ENCODE data around the gene USP17L30. TPM values are rescaled to one million over a fixed set of nuclear protein-coding genes. Genes with fewer than 3 reads are reported as not detected.
A peak's percentile ranks its signal among the peaks of the same experiment; 100 is the strongest.
"Not testable (repeated sequence)": the region's sequence is repeated elsewhere in the genome, so short reads cannot be mapped to it uniquely, and the experiment has no call there.

USP17L30 gene
- total RNA-seq, 4 donors from 2014 or later, result not detected

GRCh38 chr4:9381012-9381534, 18.1 kb downstream of the USP17L30 start:
- H3K9me3 ChIP-seq; H3K36me3 ChIP-seq; intact Hi-C loops (cut with DNase I; ENCODE audit: low total_unique reads); H3K27ac ChIP-seq; H3K27me3 ChIP-seq; H3K4me1 ChIP-seq: not testable (repeated sequence)
- peak in 3 of 4 experiments; percentile 28 to 40 (median 36) for TF ChIP-seq CTCF (IDR thresholded peaks at IDR 0.05)
- H3K4me3 ChIP-seq, result peak overlapping the region in 1 of 2 donors; percentile 23
- peak; percentile 38 to 53 for DNase-seq

- H3K27ac ChIP-seq, result no peak overlapping the region
- TF ChIP-seq POLR2A (IDR thresholded peaks at IDR 0.05), result no peak
- TF ChIP-seq CTCF (IDR thresholded peaks at IDR 0.05), result no peak
Observed at GRCh38 chr4:9384126-9384525, 21.2 kb downstream of the USP17L30 start.

DNA sequence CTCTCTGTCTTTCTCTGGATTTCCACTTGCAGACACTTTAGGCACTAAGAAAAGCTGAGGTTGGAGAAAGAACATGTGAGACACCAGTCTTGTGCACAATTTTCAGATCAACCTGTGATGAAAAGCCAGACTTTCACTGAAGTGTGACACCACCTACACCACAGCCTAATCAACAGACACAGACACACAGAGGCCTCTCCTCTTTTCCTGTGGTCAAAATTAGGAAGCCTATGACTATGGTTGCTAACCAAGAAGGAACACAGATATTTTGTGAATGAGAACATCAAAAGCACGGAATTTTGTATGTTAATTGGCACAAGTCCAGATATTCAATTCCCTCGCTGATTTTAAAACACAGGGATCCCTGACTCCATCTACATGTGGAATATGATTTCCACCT, 26.1 kb downstream of the USP17L30 start:
- H3K4me3 ChIP-seq; DNase-seq; H3K27me3 ChIP-seq; H3K27ac ChIP-seq; H3K36me3 ChIP-seq; H3K4me1 ChIP-seq; intact Hi-C loops (cut with DNase I; ENCODE audit: low total_unique reads); H3K9me3 ChIP-seq: not testable (repeated sequence)

More at GRCh38 chr4:9384126-9384525, 21.2 kb downstream of the USP17L30 start:
- H3K9me3 ChIP-seq, result no peaks in the 10 kb centered on the region
- intact Hi-C loops (cut with DNase I; ENCODE audit: low total_unique reads), result no loop called here
- H3K36me3 ChIP-seq, result no peaks in the 10 kb centered on the region
- H3K4me1 ChIP-seq, result no peaks in the 10 kb centered on the region
- DNase-seq, result no peak
- no peak overlapping the region for H3K4me3 ChIP-seq
- no peaks in the 10 kb centered on the region for H3K27me3 ChIP-seq

DNA sequence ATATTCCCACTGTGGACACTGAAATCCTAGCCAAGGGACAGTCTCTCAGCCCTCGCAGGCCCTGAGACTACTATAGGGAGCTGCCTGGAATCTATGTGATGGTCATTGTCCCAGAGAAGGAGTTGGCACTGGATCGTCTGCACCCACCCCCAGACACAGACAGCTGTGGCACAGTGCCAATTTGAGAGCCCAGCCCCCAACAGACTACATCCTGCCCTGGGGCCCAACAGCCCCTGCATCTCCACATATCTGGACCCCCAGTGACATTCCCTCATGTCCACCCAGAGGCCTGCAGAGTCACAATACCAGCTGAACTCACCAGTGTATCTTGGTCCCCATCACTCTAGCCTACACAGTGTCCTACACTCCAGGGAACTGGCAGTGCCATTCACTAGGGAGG, 42.8 kb downstream of the USP17L30 start:
- H3K27ac ChIP-seq; H3K9me3 ChIP-seq; intact Hi-C loops (cut with DNase I; ENCODE audit: low total_unique reads); H3K36me3 ChIP-seq; DNase-seq; H3K27me3 ChIP-seq; H3K4me3 ChIP-seq; H3K4me1 ChIP-seq: not testable (repeated sequence)

GRCh38 chr4:9406491-9406890, 43.6 kb downstream of the USP17L30 start:
- H3K36me3 ChIP-seq; H3K27me3 ChIP-seq; H3K9me3 ChIP-seq; H3K27ac ChIP-seq; intact Hi-C loops (cut with DNase I; ENCODE audit: low total_unique reads); H3K4me3 ChIP-seq; DNase-seq; H3K4me1 ChIP-seq: not testable (repeated sequence)

GRCh38 chr4:9409793-9410192, 46.9 kb downstream of the USP17L30 start:
- intact Hi-C loops (cut with DNase I; ENCODE audit: low total_unique reads), result no loop called here
- H3K27ac ChIP-seq, result no peak overlapping the region
- no peak for DNase-seq
- TF ChIP-seq POLR2A (IDR thresholded peaks at IDR 0.05) (no peak), CTCF (IDR thresholded peaks at IDR 0.05) (no peak)
- H3K9me3 ChIP-seq, result no peaks in the 10 kb centered on the region
- H3K27me3 ChIP-seq, result no peaks in the 10 kb centered on the region
- no peaks in the 10 kb centered on the region for H3K4me1 ChIP-seq
- no peaks in the 10 kb centered on the region for H3K36me3 ChIP-seq
- no peak overlapping the region for H3K4me3 ChIP-seq

Small RNA genes within 50 kb of the gene (small RNA-seq; reads per million reads assigned to genes)
- gene RNA5SP153, result not detected

Other genes with a start within 250 kb of the USP17L30 start
- not detected for gene FAM90A26, start 192.7 kb upstream of the USP17L30 start, total RNA-seq
- not detected for gene USP17L10, start 152.5 kb upstream of the USP17L30 start, total RNA-seq
- not detected for gene USP17L11, start 147.7 kb upstream of the USP17L30 start, total RNA-seq
- not detected for gene USP17L12, start 143.0 kb upstream of the USP17L30 start, total RNA-seq
- not detected for gene USP17L13, start 138.2 kb upstream of the USP17L30 start, total RNA-seq
- gene USP17L15, start 128.7 kb upstream of the USP17L30 start, total RNA-seq, result under 1 TPM in 1 of 4 donors, not detected in 3; 0.27 TPM
- gene USP17L17, start 119.2 kb upstream of the USP17L30 start, total RNA-seq, result not detected
- gene USP17L18, start 114.5 kb upstream of the USP17L30 start, total RNA-seq, result not detected
- gene USP17L19, start 109.8 kb upstream of the USP17L30 start, total RNA-seq, result not detected
- gene USP17L20, start 105.0 kb upstream of the USP17L30 start, total RNA-seq, result not detected
- not detected for gene USP17L21, start 100.3 kb upstream of the USP17L30 start, total RNA-seq
- not detected for gene USP17L22, start 95.5 kb upstream of the USP17L30 start, total RNA-seq
- not detected for gene USP17L24, start 38.0 kb upstream of the USP17L30 start, total RNA-seq
- not detected for gene USP17L25, start 33.2 kb upstream of the USP17L30 start, total RNA-seq
- gene USP17L26, start 28.5 kb upstream of the USP17L30 start, total RNA-seq, result not detected
- not detected for gene USP17L5, start 23.7 kb upstream of the USP17L30 start, total RNA-seq
- gene USP17L27, start 19.0 kb upstream of the USP17L30 start, total RNA-seq, result not detected
- not detected for gene USP17L28, start 14.2 kb upstream of the USP17L30 start, total RNA-seq
- gene USP17L29, start 9.5 kb upstream of the USP17L30 start, total RNA-seq, result not detected
- gene DEFB131A, start 81.3 kb downstream of the USP17L30 start, total RNA-seq, result not detected

All from uterus (tissue), 4 donors.